OCI-LY3 (cell line): Measurements from ENCODE around the gene PPP3CA.

Experiments used
- CTCF ChIP-seq: fragments of 200-600, 300-600 bp; sonication (generic); IDR thresholded peaks from 2 replicates; pipeline ENCODE4 v1.5.1; 2014; ENCODE audit warnings: antibody characterized with exemption, low read length, low read depth
- EZH2phosphoT487 ChIP-seq: fragments of 200-600 bp; shearing (Covaris generic); IDR thresholded peaks from 2 replicates; pipeline ENCODE4 v1.6.1; 2018; ENCODE audit warnings: antibody characterized with exemption, mixed run types, low read depth

GRCh38 chr4:101337688-101338087 is 9.6 kb downstream of the PPP3CA start:
- TF ChIP-seq CTCF, result no peak
- no peak for TF ChIP-seq EZH2phosphoT487
